ENCODE data around the gene PCNX2. TPM values are rescaled to one million over a fixed set of nuclear protein-coding genes. Genes with fewer than 3 reads are reported as not detected.

Gene PCNX2
- polyA plus RNA-seq, 1 donor from 2014 or later = 6.5 TPM

DNA sequence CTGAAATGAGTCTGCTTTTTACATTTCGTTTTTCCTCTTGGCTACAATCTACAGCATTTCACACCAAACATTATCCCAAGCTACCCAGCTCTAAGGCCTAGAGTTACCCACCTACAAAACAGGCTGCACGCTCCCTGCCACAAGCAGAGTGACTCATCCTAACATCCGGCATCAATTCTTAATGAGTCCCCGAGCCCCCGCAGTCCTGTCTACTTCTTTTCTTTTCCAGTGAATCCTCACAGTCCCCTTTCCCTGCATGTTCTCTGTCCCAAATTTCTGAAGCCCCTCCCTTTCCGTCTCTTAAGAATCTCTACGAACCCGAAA lies 650 bp downstream of the PCNX2 start:
- Mint-ChIP-seq H3K4me3 (peak overlapping the region; percentile 78 to 93 (median 86)), H3K36me3 (no peaks in the 10 kb centered on the region), H3K9me3 (no peaks in the 10 kb centered on the region), H3K4me1 (peaks cover 16 to 22% (median 21%) of the 10 kb centered on the region in 3 donors), H3K27me3 (no peaks in the 10 kb centered on the region), H3K27ac (peak overlapping the region; percentile 4 to 87 (median 53))

DNA sequence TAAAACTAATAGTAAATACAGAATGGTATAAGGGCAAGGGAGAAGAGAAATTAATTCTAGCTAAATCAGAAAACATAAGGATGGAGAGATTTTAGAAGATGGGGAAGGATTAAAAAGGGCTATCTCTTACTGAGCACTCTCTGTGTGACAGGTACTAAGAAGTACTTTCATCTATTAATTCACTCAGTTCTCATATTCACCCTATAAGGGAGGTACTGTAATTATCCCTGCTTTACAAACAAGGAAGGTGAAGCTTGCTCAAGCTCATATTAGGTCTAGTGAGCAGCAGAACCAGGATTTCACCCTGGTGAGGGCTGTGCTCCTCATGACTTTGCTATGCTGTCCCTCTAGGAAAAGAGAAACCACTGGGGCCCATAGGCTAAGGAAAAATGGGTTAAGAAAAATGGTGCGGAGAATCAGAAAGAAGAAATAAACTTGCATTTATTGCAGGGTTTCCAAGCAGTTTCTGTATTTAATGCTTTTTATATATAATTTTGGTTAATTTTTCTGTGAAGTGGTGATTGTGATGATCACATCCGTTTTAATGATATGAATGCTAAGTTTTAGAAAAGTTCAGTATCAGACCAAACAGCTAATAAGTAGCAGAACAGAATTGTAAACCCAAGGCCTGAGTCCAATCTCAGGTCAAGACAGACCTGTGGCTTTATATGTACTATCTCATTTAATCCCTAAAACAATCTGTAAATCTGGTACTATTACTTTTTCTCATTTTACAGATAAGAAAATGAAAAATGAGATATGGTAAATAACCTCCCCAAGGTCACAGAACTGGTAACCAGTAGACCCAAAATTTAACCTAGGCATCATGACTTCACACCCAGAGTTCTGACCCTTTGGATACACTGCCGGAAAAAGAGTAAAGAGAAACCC lies 1.7 kb downstream of the PCNX2 start:
- H3K27me3 Mint-ChIP-seq = no peaks in the 10 kb centered on the region
- H3K4me3 Mint-ChIP-seq = peak overlapping the region in 2 of 4 donors; percentile 78 to 85
- H3K4me1 Mint-ChIP-seq = peaks cover 19 to 25% (median 22%) of the 10 kb centered on the region in 3 donors
- no peaks in the 10 kb centered on the region for H3K9me3 Mint-ChIP-seq
- H3K27ac Mint-ChIP-seq = peak overlapping the region in 1 of 3 donors; percentile 53
- no peaks in the 10 kb centered on the region for H3K36me3 Mint-ChIP-seq

DNA sequence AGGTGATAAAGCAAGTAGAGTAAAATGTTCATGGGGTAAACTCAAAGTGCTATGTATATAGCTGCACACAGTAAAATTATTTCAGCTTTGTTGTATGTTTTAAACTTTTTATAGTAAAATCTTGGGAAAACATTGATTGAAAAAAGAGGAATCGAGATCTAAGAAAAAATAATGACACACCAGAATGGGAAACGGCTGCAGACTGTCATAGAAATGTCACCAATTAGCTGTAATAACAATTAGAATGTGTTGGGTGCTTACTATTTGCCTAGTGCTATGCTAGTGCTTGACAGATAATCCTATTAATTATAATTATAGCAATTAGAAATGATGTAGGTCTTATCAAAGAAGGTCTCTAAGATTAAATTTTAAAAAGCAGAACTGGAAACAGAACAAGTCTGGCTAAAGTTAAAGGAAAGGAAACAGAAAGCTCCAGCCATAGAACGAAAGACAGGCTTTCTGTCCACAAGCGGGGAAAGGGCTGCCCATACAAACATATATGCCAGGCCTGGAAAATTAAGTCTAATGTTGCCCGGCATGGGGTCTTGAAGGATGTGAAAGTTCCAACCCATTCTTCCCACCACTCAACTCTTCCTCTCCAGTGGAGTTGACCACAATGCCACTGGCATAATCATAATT lies 5.0 kb downstream of the PCNX2 start:
- Mint-ChIP-seq H3K36me3 (peaks cover 7% of the 10 kb centered on the region), H3K9me3 (no peaks in the 10 kb centered on the region), H3K4me3 (no peak overlapping the region), H3K4me1 (peaks cover 15 to 22% (median 21%) of the 10 kb centered on the region in 3 donors), H3K27me3 (no peaks in the 10 kb centered on the region), H3K27ac (no peak overlapping the region)

DNA sequence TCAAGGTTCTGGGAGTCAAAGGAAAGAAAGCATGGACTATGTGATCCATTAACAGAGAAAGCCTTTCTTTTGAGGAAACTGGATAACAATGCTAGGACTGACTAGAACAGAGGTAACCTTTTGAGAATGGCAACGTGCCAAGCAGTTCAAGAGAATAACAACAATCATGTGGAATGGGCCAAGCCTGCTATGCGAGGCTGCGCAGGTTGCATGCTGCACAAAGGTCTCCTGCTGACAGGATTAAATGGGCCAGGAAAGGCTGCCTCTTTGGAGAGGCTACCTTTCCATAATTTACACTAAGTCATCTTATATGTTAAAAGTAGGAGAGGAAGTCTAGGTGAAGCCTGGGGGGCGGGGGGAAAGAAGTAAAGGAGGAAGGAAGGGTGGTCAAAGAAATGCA lies 5.8 kb downstream of the PCNX2 start:
- H3K27ac Mint-ChIP-seq = no peak overlapping the region
- peaks cover 7% of the 10 kb centered on the region for H3K36me3 Mint-ChIP-seq
- H3K4me3 Mint-ChIP-seq = no peak overlapping the region
- no peaks in the 10 kb centered on the region for H3K27me3 Mint-ChIP-seq
- no peaks in the 10 kb centered on the region for H3K9me3 Mint-ChIP-seq
- H3K4me1 Mint-ChIP-seq = peaks cover 16 to 18% (median 17%) of the 10 kb centered on the region in 3 donors

DNA sequence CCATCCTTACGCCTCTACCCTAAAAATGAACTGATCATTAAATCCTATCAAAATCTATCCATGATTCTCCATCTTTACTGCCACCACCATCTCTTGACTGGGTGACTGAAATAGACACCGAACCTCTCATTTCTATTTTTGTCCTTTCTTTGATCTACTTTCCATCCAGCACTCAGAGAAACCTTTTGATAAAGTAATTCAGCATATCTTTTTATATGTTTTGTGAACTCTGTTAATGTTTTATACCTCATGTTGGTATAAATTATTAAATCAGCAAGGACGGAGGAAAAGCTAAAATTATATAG lies 13.0 kb downstream of the PCNX2 start:
- Mint-ChIP-seq H3K27ac (peak overlapping the region in 1 of 3 donors; percentile 73), H3K4me1 (peaks cover 16 to 24% (median 22%) of the 10 kb centered on the region in 3 donors), H3K4me3 (peak overlapping the region in 1 of 4 donors; percentile 77), H3K9me3 (no peaks in the 10 kb centered on the region), H3K27me3 (no peaks in the 10 kb centered on the region), H3K36me3 (peaks cover 4% of the 10 kb centered on the region)

DNA sequence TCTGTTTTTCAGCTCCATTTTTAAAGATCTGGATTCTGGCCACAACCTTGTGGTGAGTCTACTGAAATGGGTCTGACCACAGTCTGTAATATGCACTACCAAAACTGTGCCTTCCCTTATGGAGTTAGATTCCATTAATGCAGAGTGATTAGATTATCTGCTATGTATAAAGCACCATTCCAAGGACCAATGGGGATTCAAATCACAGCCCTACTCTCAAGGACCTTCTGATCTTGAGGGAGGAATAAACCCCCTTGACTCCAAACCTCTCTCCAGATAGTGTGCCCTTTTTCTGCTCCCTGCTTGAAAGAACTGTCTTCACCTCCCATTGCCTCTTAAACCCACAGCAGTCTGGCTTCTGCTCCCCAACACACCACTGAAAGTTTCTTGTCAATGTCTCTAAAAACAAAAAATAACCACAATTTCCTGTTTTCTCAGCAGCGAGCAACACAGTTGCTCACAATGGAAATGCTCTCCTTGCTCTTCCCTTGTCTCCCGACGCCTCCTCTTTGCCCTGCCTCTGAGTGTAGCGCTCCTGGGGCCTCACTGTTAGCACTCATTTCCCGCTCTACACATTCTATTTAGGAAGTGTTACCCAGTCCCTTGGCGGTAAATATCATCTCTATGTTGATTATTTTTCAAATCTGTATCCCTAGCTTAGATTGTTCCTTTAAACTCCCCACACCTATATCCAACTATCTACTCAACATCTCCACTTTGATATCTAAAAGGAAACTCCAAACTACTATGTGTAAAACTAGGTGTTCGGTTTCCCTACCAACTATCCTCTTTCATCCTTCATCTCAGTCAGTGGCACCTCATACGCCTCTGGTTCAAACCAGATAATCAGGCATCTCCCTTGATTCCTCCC lies 13.6 kb downstream of the PCNX2 start:
- Mint-ChIP-seq H3K27ac (peak overlapping the region in 1 of 3 donors; percentile 73), H3K36me3 (peaks cover 4% of the 10 kb centered on the region), H3K9me3 (no peaks in the 10 kb centered on the region), H3K27me3 (no peaks in the 10 kb centered on the region), H3K4me3 (peak overlapping the region in 2 of 4 donors; percentile 77 to 81), H3K4me1 (peaks cover 16 to 24% (median 22%) of the 10 kb centered on the region in 3 donors)

DNA sequence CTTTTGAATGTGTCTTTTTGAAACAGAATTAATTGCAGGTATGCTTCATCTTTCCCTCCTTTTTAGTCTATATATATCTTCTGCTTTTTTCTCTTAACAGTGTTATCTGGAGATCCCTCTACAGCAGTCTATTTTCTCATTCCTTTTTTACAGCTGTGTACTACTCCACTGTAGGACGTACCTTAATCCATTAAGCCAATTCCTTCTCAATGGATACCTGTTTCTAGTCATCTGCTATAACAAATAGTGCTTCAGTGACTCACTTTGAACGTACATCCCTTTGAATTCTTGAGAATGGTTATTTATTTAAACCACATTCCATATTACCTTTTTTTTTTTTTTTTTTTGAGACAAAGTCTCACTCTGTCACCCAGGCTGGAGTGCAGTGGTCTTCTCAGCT lies 15.6 kb downstream of the PCNX2 start:
- H3K27ac Mint-ChIP-seq = no peak overlapping the region
- H3K9me3 Mint-ChIP-seq = no peaks in the 10 kb centered on the region
- H3K4me3 Mint-ChIP-seq = no peak overlapping the region
- peaks cover 16 to 26% (median 22%) of the 10 kb centered on the region in 3 donors for H3K4me1 Mint-ChIP-seq
- H3K36me3 Mint-ChIP-seq = peaks cover 2% of the 10 kb centered on the region
- no peaks in the 10 kb centered on the region for H3K27me3 Mint-ChIP-seq

DNA sequence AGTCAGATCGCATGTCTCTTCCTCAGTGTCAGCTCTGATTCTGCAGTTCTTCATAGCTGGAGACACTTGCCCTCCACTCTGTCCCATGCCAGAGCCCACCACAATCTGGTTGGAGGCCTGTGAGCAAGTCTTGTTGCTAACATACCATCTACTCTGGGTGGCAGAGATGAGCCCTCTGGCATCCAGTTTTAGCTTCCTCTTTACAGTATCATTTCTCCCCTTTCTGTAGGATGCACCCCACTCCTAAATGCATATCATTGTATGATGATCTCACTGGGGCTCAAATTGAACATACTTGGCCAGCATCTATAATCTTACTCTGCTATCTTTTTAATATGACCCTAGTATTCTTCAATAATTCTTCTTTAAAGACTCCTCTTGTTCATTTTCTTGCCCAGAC lies 16.9 kb downstream of the PCNX2 start:
- no peaks in the 10 kb centered on the region for H3K27me3 Mint-ChIP-seq
- H3K36me3 Mint-ChIP-seq = peaks cover 8% of the 10 kb centered on the region
- peaks cover 16 to 22% (median 20%) of the 10 kb centered on the region in 3 donors for H3K4me1 Mint-ChIP-seq
- H3K9me3 Mint-ChIP-seq = no peaks in the 10 kb centered on the region
- H3K27ac Mint-ChIP-seq = peak overlapping the region in 1 of 3 donors; percentile 28
- H3K4me3 Mint-ChIP-seq = no peak overlapping the region

DNA sequence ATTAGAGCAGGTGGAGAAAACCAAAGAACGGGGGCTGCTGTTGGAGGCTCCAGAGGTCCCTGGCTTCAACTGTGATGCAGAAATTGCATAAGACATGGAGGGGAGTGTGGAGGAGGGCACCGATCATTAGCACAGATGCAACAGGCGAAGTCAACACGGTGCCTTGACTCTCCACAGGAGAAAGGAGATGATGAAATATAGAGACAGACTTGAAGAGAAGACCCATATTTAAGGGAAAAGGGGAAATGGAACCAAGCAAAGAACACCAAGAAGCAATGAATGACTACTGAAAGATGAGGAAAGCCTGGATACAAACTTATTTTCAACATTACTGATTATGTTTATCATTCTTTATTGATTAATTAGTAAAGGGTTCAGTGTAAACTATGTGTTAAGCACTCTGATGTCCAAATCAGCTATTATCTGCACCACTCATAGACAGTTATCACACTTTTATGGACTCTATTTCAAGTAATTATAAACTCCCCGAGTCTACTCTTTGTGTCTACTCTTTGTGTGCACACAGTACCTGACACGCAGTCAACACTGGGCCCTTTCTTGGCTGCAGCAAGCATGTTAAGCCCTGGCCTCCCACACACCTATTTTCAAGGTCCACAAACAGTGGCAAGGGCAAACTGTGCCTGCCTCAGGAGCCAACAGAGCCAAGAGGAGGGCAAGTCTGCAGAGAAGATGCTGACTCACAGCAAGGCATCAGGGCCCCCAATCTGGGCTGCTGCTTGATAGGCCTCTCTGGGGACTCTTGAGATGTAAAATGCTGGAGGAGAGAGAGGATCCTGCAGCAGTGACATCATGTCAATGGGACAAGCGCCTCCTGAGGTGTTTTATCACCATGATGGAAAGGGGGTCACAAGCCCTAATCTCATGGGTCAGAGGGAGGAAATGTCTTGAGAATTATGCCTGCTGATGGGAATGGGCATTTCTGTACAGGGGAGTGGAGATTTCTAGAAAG lies 17.6 kb downstream of the PCNX2 start:
- no peak overlapping the region for H3K4me3 Mint-ChIP-seq
- no peaks in the 10 kb centered on the region for H3K9me3 Mint-ChIP-seq
- H3K27me3 Mint-ChIP-seq = no peaks in the 10 kb centered on the region
- H3K27ac Mint-ChIP-seq = peak overlapping the region in 2 of 3 donors; percentile 28 to 59
- peaks cover 8% of the 10 kb centered on the region for H3K36me3 Mint-ChIP-seq
- peaks cover 12 to 19% (median 19%) of the 10 kb centered on the region in 3 donors for H3K4me1 Mint-ChIP-seq

DNA sequence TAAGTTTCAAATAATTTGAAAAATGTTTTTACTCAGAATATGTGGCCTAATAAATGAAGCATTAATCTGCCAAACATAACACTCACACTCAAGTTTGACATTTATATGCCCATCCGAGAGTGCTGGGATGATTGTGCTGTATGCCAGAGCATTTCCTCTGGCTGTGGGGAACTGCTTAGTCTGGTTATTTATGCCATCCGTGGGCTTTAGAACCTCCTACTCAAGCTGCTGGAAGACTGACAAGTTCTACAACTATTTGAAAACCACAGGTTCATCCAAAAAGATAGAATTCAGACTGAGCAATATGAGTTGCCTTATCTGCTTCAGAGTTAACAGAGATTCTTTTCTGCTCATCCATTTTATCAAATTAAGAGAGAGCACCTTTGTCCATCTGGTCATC lies 25.9 kb downstream of the PCNX2 start:
- H3K4me3 Mint-ChIP-seq = no peak overlapping the region
- H3K36me3 Mint-ChIP-seq = peaks cover 12% of the 10 kb centered on the region
- no peaks in the 10 kb centered on the region for H3K27me3 Mint-ChIP-seq
- no peaks in the 10 kb centered on the region for H3K9me3 Mint-ChIP-seq
- H3K4me1 Mint-ChIP-seq = no peaks in the 10 kb centered on the region
- no peak overlapping the region for H3K27ac Mint-ChIP-seq

DNA sequence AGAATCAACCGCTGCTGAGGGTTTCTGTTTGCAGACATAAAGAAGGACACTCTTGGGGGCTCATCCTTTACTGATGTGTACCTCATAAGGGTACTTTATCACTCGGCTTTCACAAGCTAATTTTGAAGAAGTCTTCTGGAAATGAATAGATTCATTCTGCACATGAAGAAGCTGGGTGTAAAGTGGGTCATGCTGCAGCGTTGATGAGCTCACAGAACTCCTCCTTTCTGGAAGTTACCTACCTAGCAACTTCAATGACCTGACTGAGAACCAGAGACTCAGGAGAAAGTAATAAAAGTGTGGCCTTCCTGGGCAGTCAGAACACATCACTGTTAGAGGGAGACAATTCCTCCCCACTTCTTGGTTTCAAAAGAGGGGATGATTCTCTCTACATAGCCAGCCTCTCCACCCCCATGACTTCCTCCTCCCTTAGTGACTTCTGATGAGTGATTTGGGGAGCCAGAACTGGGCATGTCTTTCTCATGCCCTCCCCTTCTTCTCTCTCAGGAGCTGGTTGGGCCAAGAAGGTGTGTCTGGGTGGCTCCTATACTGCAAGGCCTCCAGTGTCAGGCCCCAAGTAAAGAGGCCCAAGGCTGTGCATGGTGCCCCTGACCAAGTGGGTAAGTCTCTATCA lies 27.0 kb downstream of the PCNX2 start:
- Mint-ChIP-seq H3K27me3 (no peaks in the 10 kb centered on the region), H3K9me3 (no peaks in the 10 kb centered on the region), H3K4me3 (no peak overlapping the region), H3K4me1 (no peaks in the 10 kb centered on the region), H3K27ac (no peak overlapping the region), H3K36me3 (peaks cover 10% of the 10 kb centered on the region)

DNA sequence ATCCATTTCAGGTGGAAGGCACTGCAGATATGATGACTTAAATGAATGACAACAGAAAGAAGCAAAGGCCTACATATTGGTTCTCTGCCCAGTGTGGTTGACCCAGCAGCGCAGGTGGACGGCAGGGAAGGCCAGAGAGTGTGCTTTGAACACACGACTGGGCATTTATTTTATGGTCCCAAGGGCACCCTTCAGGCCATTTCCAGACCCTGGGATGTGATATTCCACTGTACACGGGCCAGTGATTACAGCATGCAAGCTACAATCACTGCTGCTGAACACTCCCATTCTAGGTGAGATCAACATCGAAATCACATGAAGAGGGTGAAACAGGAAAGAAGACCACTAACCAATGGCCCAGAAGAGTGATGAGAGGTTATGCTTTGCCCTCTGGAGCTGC lies 33.8 kb downstream of the PCNX2 start:
- peaks cover 15% of the 10 kb centered on the region for H3K36me3 Mint-ChIP-seq
- H3K27me3 Mint-ChIP-seq = no peaks in the 10 kb centered on the region
- peaks cover 0 to 6% (median 3%) of the 10 kb centered on the region in 3 donors for H3K4me1 Mint-ChIP-seq
- H3K9me3 Mint-ChIP-seq = no peaks in the 10 kb centered on the region
- no peak overlapping the region for H3K4me3 Mint-ChIP-seq
- H3K27ac Mint-ChIP-seq = no peak overlapping the region

DNA sequence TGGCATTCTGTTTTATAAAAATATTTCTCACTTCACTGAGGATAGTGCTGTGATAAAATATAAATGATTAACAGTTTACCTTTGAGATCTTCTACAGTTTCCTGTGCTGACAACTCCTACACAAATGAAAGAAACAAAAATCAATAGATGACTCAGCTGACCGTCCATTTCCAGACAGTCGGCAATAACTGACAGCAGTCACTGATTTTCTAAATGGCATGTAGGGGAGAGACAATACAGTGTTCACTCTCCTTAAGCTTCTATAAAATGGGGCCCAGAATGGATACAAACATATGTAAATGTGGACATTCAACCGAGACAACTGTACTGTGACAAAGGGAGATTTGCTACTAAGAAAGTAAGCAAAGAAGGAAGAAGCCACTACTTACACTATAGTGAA lies 34.3 kb downstream of the PCNX2 start:
- no peak overlapping the region for H3K4me3 Mint-ChIP-seq
- no peaks in the 10 kb centered on the region for H3K9me3 Mint-ChIP-seq
- H3K36me3 Mint-ChIP-seq = peaks cover 16% of the 10 kb centered on the region
- H3K27me3 Mint-ChIP-seq = no peaks in the 10 kb centered on the region
- H3K4me1 Mint-ChIP-seq = peaks cover 0 to 6% (median 3%) of the 10 kb centered on the region in 3 donors
- no peak overlapping the region for H3K27ac Mint-ChIP-seq

DNA sequence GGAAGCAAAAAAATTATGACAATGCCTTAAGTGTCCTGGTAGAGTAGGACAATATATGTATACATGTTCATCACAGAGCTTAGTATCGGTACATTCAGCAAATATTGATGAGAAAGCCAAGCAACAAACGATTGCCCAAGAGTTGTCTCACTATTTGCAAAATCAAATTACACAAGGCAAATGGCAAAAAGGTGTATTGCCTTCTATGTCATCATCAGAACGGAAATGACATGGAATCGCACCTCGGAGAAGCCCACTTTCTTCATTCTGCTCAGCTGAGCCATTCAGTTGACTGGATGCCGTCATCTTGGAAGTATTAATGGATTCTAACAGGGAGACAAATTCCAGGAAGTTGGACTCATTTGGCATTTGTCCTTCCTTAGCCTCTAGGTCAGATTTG lies 37.7 kb downstream of the PCNX2 start:
- H3K4me1 Mint-ChIP-seq = peaks cover 0 to 6% (median 6%) of the 10 kb centered on the region in 3 donors
- peaks cover 18% of the 10 kb centered on the region for H3K36me3 Mint-ChIP-seq
- H3K27ac Mint-ChIP-seq = no peak overlapping the region
- H3K27me3 Mint-ChIP-seq = no peaks in the 10 kb centered on the region
- H3K4me3 Mint-ChIP-seq = no peak overlapping the region
- no peaks in the 10 kb centered on the region for H3K9me3 Mint-ChIP-seq

Data from IgD-negative memory B cell (primary cell).